Pulmonary artery endothelial cell (primary cell): ENCODE results near the gene KCNQ5. TPM values are rescaled to one million over a fixed set of nuclear protein-coding genes. Genes with fewer than 3 reads are reported as not detected.

ENCODE experiments used
- DNase-seq: peaks from one replicate; pipeline ENCODE4 v3.0.0-alpha.2; 2011; ENCODE audit warnings: low read depth, low spot score
- total RNA-seq: library from RNA; depleted of rRNA; stranded (reverse); fragments of >200 nt; gene quantifications from 2 replicates; pipeline ENCODE4 v1.2.3, GENCODE V29; 2014

Gene KCNQ5
- total RNA-seq, 1 donor from 2014 or later = not detected

DNA sequence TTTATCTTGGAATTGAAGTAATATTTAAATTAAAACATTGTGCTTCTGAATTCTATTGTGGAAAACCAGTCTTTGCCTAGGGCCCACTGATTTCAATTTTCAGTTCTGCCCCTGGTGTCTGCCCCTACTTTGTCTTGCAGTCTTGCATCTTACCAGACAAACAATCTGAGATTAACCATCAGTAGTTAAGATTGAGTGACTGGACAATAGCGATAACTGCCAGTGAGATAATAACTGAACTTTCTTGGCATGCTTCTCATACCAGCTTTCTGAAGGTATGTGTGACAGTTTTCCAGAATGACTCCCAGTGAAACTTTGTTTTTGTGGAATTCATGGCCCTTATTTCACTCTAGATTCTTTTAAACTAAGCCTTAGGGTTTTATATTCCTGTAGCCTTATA lies 53.5 kb downstream of the KCNQ5 start:
- DNase-seq = no peak

- no peak for DNase-seq
Measured at GRCh38 chr6:72676995-72677394, 55.1 kb downstream of the KCNQ5 start.

DNA sequence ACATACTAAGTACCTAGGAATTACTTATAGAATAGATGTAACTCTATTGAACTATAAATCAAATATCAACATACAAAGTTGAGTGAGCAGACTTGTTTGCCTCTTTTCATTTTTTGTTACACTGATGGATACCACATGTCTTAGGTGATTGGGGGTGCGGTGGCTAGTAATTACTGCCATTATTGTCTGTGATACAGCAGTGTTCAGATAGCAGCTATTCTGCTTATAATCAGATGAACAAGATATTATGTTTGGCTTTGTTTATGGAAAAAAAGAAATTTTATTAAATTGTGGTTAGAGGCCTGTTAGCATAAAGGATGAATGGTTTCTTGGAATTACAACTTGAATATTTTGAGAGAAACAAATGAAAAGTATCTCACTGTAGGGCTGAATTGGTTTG lies 55.9 kb downstream of the KCNQ5 start:
- DNase-seq = no peak

DNA sequence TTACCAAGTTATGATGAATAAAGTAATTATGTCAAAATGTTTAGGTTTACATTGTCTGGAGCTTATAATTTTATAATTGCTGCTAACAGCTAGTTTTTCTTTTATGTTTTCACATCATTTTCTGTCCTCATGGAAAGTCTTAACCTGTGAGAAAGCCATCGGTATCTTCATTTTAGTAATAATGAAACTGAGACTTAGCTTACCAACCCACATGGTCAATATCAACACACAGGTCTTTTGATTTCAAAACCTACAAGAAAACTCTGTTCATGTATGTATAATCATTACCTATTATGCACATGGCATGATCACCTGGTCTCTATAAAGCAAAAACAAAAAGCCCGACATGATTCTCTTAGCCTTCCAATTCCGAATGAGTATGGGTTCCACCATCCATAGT lies 61.9 kb downstream of the KCNQ5 start:
- no peak for DNase-seq

DNA sequence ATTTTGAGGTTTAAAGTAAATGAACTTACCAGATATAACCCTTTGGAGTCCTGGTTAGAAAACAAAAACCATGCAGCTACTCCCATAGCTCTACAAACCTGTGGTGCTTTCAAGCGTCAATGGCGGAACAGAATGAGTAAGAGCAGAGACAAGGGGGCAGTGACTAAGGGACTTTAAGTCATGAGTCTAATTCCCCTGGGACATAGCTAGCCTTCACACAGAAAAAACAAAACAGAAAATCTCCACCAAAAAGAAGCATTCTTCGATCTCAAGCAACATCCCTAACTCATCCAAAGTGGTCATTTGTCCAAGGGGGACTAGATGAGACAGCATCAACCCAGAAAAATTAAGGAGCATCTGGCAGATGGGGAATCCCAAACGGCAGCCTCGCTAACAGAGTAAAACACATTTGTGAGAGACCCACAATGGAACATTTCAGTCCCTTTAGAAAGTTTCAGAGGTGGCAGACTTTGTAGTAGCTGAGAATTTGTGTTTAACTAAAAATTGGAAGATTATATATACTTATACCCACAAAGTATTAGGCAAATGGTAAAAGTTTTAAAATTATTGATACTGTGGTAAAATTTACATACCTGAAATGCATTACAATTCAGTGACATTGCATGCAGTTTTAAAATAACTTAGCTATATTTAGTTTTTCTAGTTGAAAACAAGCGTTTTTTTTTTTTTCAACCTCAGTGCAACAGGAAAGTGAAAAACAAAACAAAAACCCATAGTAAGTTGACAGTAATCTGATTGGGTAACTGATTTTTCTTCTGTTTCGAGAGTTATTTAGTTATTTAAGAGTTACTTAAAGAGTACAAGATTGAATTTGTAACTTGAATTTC lies 67.5 kb downstream of the KCNQ5 start:
- no peak for DNase-seq

DNA sequence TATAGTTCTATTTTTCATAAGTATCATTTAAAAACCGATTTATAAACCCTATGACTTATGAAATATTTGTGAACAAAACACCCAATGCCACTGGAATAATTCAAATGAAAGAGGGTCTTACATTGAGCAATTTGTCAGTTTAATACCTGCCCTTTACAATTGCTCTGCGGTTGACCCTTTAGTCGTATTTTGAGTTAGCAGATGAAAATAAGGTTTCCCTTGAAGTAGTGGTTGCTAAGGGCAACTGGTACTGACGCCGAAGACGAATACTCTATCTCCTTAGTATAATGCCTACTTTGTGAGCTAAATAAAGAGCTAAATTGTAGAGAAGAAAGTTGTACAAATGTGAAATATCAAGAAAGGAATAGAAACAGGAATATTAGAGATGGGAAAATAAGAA lies 69.4 kb downstream of the KCNQ5 start:
- no peak for DNase-seq

DNA sequence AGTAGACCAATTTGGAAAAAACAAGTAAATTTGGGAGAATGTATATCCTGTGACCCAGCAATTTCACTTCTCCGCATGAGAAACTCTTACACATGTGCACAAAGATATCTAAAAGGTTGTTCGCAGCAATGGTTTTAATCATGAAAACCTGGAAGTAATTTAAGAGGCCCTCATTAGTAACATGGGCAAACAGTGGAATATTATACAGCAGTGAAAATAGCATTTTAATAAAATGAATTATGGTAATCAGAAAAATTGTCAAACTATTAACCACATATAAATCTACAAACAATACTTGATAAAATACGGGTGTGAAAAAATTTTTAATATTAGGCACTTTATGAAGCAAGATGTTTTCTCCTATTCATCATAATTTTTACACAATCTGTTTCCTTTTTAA lies 74.2 kb downstream of the KCNQ5 start:
- no peak for DNase-seq

- no peak for DNase-seq
Measured at GRCh38 chr6:72699159-72699558, 77.3 kb downstream of the KCNQ5 start.

DNA sequence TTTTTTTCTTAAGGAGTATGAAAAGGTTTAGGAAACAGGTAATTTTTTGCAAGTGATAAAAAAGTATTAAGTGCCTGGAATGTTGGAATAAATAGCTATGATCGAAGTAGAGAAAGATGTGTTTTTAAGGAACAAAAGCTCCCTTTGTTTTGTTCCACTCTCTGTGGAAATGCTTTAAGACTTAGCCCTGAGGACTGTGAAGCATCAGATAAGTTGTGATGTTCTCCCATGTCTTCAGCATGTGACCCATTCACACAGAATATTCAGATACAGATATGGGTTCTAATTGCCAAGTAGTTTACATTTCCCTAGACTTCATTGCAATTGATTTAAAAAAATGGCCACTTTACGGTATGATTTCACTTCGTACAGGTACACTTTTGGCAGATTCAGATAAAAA lies 80.6 kb downstream of the KCNQ5 start:
- DNase-seq = no peak

GRCh38 chr6:72703093-72703492 lies 81.2 kb downstream of the KCNQ5 start:
- no peak for DNase-seq

GRCh38 chr6:72704979-72705378 lies 83.1 kb downstream of the KCNQ5 start:
- no peak for DNase-seq

- DNase-seq = no peak
Measured at GRCh38 chr6:72709431-72709830, 87.6 kb downstream of the KCNQ5 start.

DNA sequence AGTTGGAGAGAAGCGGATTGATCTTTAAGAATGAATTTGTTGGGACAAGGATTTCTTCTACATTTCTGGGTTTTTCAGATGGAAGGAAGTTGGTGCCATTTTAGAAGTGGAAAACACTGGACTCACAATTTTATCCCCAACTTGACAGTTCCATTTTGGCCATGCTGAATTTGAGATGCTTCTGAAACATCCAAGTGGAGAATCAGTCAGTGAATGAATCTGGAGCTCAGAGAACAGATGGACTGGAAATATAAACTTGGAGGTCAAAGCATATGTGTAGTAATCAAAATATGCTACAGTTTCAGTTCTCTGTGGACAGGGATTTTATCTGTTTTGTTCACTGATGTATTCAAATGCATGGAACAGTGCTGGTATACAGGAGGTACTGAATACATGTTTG lies 89.9 kb downstream of the KCNQ5 start:
- no peak for DNase-seq

GRCh38 chr6:72712910-72713309 lies 91.0 kb downstream of the KCNQ5 start:
- DNase-seq = no peak

GRCh38 chr6:72715119-72715518 lies 93.3 kb downstream of the KCNQ5 start:
- DNase-seq = no peak

GRCh38 chr6:72716916-72717315 lies 95.1 kb downstream of the KCNQ5 start:
- no peak for DNase-seq

- DNase-seq = no peak
Measured at GRCh38 chr6:72720464-72720863, 98.6 kb downstream of the KCNQ5 start.

- no peak for DNase-seq
Measured at GRCh38 chr6:72721346-72721745, 99.5 kb downstream of the KCNQ5 start.

GRCh38 chr6:72724545-72724944 lies 102.7 kb downstream of the KCNQ5 start:
- DNase-seq = no peak

GRCh38 chr6:72728706-72729343 lies 107.0 kb downstream of the KCNQ5 start:
- DNase-seq = no peak

DNA sequence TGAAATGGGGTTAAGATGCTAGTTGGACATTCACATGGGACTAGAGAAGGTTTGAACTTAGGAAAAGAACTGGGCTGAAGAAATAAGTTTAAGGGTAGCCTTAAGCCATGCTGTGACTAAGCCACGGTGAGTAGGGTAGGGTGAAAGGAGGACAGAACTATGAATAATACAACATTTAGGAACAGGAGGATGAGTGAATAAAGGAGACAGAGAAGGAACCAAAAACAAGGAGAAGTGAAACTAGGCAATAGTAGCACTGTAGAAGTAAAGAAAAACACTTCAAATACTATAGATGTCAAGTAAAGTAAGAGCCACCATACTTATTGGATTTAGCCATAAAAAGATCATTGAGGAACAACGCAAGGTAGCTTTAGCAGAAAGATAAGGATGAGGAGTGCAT lies 111.2 kb downstream of the KCNQ5 start:
- no peak for DNase-seq

DNA sequence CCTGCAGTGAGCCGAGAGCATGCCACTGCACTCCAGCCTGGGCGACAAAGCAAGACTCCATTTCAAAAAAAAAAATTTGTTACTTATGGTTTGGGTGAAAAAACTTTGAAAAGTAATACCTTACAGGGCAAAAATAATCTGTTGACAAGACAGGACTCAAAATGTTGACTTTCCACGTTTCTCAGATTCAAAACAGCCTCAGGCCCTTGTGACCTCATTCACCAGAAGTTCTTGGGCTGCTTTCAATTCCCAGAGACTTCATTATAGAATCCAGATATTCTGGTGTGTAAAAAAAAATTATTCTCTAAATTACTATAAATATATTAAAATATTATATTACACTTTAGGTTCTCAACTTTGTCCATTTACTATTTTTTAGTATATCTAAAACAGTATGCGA lies 116.2 kb downstream of the KCNQ5 start:
- DNase-seq = no peak

DNA sequence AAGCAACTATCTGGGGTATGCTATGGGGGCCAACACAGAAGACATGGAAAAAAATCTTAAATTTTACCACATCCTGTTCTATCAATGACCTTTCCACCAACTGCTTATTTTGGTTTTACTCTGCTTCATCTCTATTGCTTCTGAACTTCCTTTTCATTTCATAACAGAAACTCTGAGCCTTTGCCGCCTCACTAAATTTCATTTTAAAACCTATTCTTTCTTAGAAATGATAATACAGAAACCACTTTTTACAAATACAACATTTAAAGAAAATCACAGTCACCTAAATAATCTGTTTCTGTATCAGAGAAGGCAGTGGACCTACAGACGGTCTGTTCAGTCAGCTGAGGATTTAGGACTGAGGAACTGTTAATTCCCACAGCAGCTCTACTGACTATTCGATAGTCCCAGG lies 117.5 kb downstream of the KCNQ5 start:
- no peak for DNase-seq
